ENCODE measurements around the gene CCNI.
"Not testable (repeated sequence)": the region's sequence is repeated elsewhere in the genome, so short reads cannot be mapped to it uniquely, and the experiment has no call there.

DNA sequence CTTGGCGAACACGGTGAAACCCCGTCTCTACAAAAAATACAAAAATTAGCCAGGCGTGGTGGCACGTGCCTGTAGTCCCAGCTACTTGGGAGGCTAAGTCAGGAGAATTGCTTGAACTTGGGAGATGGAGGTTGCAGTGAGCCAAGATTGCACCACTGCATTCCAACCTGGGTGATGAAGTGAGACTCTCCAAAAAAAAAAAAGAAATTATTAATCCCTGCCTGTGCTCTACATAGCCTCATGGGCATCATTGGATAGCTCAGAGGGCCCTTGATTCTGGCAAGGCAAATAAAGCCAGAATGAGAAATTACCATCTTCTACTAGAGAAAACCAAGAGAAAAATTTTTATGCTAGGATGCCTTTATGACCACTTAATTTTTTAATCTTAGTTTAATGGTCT, 38.6 kb downstream of the CCNI start:
- TF ChIP-seq, protein P1, sequence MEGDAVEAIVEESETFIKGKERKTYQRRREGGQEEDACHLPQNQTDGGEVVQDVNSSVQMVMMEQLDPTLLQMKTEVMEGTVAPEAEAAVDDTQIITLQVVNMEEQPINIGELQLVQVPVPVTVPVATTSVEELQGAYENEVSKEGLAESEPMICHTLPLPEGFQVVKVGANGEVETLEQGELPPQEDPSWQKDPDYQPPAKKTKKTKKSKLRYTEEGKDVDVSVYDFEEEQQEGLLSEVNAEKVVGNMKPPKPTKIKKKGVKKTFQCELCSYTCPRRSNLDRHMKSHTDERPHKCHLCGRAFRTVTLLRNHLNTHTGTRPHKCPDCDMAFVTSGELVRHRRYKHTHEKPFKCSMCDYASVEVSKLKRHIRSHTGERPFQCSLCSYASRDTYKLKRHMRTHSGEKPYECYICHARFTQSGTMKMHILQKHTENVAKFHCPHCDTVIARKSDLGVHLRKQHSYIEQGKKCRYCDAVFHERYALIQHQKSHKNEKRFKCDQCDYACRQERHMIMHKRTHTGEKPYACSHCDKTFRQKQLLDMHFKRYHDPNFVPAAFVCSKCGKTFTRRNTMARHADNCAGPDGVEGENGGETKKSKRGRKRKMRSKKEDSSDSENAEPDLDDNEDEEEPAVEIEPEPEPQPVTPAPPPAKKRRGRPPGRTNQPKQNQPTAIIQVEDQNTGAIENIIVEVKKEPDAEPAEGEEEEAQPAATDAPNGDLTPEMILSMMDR (IDR thresholded peaks at IDR 0.05; ENCODE audit: insufficient read depth, low read length): not testable (repeated sequence)
- not testable (repeated sequence) for TF ChIP-seq POLR2AphosphoS5 (IDR thresholded peaks at IDR 0.05; ENCODE audit: low read depth); SPI1 (IDR thresholded peaks at IDR 0.05; ENCODE audit: borderline replicate concordance, low read depth); GABPA (IDR thresholded peaks at IDR 0.05; ENCODE audit: low read depth)
- TF ChIP-seq, protein P2, sequence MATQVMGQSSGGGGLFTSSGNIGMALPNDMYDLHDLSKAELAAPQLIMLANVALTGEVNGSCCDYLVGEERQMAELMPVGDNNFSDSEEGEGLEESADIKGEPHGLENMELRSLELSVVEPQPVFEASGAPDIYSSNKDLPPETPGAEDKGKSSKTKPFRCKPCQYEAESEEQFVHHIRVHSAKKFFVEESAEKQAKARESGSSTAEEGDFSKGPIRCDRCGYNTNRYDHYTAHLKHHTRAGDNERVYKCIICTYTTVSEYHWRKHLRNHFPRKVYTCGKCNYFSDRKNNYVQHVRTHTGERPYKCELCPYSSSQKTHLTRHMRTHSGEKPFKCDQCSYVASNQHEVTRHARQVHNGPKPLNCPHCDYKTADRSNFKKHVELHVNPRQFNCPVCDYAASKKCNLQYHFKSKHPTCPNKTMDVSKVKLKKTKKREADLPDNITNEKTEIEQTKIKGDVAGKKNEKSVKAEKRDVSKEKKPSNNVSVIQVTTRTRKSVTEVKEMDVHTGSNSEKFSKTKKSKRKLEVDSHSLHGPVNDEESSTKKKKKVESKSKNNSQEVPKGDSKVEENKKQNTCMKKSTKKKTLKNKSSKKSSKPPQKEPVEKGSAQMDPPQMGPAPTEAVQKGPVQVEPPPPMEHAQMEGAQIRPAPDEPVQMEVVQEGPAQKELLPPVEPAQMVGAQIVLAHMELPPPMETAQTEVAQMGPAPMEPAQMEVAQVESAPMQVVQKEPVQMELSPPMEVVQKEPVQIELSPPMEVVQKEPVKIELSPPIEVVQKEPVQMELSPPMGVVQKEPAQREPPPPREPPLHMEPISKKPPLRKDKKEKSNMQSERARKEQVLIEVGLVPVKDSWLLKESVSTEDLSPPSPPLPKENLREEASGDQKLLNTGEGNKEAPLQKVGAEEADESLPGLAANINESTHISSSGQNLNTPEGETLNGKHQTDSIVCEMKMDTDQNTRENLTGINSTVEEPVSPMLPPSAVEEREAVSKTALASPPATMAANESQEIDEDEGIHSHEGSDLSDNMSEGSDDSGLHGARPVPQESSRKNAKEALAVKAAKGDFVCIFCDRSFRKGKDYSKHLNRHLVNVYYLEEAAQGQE (IDR thresholded peaks at IDR 0.05; ENCODE audit: insufficient replicate concordance, low read depth): not testable (repeated sequence)
